GM21786 (cell line): Measurements from ENCODE around the gene DRC3.

Experiments used
- ATAC-seq: cut with Tn5 transposase; IDR thresholded peaks from one replicate; pipeline ENCODE4 v1.9.1; 2021; ENCODE audit not compliant: unreplicated experiment

The DRC3 gene

DNA sequence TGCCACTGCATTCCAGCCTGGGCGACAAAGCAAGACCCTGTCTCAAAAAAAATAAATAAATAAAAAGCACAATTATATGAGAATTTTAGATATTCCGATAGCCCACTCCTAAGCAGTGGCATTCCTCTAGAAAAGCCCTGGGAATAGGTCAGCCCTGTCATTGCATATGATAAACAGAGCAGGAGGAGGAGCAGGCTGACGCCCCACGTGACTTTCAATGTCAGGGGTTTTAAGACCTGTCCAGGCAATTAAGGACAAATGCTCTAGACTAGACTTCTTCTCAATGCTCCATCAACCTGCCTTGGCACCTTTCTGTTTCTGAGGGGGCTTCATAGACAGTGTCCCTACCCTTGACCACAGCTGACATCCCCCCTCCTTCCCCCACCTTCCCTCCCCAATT, 8.0 kb upstream of the DRC3 start:
- ATAC-seq = no peak

GRCh38 chr17:17965152-17965721, 7.4 kb upstream of the DRC3 start:
- ATAC-seq = no peak

GRCh38 chr17:17966399-17966798, 6.3 kb upstream of the DRC3 start:
- no peak for ATAC-seq

DNA sequence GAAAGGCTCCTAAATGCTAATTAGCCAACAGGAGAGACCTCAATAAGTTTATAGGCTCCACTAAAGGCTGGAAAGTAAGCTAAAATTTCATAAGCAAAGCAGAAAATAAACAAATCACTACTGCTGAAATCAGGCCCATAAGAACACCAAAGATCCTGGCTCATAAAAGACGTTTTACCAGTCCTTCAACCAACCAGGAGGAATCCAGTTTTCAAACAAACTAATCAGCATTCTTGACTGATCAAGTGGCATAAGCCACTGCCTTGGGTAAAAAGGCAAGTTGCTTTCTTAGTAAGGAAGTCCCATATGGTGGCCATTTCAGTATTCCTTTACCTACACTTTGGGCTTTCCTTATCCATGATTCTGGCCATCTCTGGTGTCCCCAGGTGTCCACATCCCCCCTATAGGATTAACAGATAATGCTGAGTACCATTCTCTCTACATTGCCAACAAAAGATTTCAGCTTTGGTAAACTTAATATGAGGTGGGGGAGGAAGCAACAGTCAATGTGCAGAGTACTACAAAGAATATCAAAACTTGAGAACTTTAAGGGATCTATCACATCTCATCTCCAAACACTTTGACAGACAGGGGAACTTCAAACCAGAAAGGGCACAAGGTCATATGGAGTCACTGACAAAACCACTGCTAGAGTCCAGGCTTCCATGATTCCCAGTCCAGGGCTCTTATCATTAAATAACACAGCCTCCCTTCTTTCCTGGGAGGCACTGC, 1.8 kb upstream of the DRC3 start:
- ATAC-seq = no peak

DNA sequence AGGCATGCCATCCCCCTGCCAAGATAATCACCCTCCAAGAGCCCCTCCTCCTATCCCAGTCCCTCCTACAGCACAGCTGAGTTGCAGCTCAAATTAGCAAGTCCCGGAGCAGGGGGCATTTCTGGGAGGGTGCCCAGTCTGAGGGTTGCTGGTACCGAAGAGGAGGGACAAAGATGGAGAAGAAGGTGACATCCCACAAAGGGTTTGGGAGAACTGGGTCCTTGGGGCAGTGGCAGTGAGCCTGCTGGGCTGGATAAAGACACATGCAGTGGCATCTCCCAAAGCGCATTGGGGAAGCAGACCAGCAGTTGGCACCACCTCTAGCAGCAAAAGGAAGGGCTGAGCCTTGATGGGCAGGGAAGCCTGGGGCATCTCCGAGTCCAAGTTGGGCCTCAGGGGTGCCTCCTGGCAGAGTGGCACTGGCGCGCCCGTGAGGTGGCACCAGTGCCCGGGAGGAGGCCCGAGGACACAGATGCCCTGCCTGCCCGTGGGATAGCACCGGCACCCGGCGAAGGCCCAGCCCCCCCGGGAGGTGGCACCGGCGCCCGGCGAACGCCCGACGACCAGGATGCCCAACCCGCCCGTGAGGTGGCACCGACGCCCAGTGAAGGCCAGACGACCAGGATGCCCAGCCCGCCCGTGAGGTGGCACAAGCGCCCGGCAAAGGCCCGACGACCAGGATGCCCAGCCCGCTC, 1.1 kb upstream of the DRC3 start:
- no peak for ATAC-seq

DNA sequence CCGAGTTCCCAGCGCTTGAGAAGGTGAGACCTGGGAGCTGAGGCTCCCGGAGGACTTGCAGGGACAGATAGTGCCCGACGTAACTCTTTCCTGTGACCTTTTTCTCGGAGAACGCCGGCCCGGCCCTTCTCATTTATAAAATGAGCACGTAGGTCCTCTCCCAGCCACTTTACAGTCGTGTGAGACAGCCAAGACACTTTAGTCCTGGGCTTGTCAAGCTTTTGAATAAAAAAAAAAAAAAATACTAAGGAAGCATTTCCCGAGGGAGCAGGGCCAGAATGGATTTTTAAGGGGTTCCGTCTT, 241 bp downstream of the DRC3 start:
- ATAC-seq = no peak

DNA sequence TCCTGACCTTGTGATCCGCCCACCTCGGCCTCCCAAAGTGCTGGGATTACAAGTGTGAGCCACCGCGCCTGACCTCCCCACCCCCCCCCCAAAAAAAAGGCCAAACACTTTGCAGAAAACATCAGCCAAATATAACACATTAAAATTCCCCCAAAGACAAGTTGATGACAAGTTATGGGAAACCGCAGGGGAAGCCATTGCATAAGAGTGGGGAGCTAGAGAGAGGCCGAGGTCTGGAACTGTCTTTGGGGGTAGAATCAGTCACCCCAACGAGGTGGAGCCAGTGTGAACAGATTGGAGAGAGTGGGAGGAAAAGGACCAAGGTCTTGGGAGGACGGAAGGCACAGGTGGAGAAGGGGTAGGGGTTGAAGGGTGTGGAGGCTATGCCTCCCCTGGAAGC, 2.8 kb downstream of the DRC3 start:
- ATAC-seq = no peak

- ATAC-seq = no peak
These were observed 4.4 kb downstream of the DRC3 start for GRCh38 chr17:17976931-17977570.

DNA sequence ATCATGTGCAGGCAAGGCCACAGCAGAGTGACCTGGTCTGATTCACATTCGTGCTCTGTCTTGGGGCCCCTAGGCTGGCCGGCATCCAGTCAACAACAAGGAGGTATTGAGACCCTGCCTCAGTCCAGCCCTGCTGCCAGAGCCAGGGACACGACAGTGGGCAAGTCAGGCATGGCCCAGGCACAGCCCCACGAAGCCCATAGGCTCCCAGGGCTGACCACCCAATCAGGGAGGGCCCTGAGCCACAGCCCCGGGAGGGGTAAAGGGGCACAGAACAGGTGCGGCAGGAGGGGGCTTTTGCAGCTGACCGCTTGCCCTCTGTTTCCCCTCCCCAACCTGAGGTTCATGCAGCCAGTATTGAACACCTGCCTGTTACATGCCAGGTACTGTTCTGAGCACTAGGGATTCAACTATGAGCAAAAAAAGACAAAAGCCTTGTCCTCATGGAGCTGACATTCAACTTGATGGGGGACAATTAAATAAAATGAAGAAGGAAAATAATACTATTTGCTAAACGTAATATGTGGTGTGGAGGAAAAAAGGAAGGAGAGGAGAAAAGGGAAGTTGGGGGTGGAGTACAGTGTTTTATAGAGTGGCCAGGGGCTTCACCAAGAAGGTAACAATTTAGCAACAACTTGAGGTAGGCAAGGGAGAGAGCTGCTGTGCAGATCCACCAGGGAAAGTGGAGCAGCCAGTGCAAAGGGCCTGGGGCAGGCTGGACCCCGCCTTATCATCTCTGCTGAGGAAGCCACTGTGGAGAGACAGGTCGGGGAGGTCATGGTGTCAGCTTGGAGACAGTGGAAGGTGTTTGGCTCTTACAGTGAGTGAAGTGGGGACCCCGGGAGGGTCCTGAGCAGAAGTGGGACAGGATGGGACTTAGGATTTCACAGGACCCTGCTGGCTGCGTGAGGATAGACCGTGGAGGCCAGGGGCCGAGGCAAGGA, 6.1 kb downstream of the DRC3 start:
- no peak for ATAC-seq

DNA sequence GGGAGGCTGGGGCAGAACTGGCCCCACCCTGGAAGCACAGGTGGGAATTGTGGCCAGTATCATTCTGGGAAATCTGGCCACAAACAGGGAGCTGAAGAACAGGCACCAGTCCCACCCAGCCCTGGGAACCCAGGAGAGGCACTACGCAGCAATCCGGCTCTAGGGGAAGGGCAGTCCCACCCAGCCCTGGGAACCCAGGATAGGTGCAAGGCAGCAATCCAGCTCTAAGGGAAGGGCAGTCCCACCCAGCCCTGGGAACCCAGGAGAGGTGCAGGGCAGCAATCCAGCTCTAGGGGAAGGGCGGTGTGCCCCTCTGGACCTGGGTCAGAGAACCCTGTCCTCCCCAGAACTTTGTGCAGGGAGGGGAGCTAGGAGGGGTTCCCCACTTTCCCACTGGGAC, 7.1 kb downstream of the DRC3 start:
- no peak for ATAC-seq

GRCh38 chr17:17981330-17981729, 8.7 kb downstream of the DRC3 start:
- no peak for ATAC-seq

DNA sequence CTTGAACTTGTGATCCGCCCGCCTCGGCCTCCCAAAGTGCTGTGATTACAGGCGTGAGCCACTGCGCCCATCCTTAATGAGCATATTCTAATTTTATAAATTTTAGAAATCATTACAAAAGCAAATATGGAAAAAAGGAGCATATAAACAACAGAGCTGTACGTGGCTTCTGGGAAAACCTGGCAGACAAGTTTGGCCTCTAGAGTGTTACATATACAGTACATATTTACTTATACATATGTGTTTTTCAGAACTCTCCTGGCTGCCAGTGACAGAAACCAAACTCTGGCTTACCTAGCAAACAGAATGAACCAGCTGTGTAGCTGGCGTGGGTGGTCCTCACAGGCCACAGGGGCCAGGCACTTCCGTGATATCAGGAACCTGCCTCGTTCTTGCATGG, 10.1 kb downstream of the DRC3 start:
- no peak for ATAC-seq

DNA sequence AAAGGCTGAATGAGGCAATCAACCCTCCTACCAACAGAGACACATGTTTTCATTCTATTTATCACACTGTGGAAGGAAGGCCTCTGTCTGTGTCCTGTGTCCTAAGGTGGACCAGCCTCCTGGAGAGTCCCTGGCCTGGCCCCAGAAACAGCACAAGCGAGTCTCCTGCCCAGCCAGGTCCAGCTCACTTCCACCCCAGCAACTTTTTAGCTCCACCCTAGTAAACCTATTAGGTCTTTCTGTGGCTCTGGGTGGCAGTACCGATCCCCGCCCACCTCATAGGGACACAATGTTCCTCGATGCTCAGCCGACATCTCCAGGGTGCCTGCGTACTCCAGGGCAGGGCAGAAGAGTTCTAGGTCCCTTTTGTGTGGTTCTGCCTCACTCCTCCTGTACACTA, 10.7 kb downstream of the DRC3 start:
- ATAC-seq = no peak

DNA sequence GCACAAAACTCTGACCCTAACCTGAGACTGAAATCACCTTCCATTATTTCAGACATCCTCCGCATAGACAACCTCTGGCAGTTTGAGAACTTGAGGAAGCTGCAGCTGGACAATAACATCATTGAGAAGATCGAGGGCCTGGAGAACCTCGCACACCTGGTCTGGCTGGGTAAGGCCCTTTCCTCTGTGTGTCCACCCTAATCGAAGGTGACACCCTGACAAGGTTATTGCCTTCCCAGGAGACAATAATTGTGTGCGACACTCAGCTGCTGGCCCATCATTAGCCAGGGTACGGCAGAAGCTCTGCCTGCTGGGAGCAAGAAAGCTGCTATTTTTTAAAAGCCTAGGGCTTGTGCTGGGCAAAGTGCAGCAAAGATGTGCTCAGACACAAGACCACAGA, 11.1 kb downstream of the DRC3 start:
- no peak for ATAC-seq

DNA sequence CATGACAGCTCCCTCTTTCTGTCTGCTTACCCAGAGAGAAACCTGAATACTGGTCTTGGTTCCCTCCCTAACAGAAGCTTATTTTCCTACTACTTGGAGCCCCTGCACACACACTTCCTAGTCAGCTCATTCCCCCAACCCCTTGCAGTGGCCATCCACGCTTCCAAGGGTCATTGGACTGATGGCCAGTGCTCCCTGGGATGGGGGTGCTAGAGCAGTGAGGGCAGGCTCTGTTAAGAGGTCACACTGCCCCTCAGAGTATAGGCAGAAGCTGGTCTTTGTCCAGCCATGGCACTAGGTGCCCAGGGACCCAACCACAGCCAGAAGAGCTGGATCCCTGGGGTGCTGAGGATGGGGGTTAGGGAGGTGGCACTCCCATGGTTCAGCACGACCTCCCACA, 12.5 kb downstream of the DRC3 start:
- no peak for ATAC-seq

DNA sequence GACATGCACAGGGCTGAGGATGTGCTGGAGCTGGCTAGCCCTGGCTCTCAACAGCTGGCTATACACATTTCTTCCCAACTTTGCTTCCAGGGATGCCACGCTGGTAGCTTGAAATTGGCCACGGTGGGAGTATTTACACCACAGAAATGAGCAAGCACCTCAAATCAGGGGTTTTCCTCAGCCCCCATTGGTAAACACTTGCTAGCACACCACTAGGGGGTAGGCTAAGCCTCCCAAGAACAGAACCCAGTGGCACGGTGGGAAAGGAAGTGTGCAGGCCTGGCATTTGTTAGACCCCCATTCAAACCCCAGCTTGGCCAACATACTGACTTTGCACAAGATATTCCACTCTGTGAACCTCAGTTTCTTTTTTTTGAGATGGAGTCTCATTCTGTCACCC, 12.9 kb downstream of the DRC3 start:
- ATAC-seq = no peak

- ATAC-seq = no peak
These were observed 14.7 kb downstream of the DRC3 start for GRCh38 chr17:17987187-17987896.

DNA sequence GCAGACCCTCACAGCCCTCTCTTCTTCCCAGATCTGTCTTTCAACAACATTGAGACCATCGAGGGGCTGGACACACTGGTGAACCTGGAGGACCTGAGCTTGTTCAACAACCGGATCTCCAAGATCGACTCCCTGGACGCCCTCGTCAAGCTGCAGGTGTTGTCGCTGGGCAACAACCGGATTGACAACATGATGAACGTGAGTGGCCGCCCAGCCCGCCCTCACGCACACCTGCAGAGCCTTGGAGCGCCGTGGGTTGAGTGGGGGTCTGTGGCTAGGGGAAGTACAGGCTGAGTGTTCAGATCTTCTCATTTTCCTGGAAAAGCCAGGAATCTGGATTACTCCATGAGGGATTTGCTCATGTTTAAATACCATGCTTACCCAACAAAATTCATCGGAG, 15.2 kb downstream of the DRC3 start:
- ATAC-seq = no peak

- no peak for ATAC-seq
These were observed 15.8 kb downstream of the DRC3 start for GRCh38 chr17:17988427-17988945.

GRCh38 chr17:17989081-17989480, 16.4 kb downstream of the DRC3 start:
- ATAC-seq = no peak
